A204.1 (cell line): ENCODE data around the gene RAPSN.

Experiments used
- FAIRE-seq: peaks from 2 replicates; lab custom pipeline; 2012; peaks lifted over from hg19 to GRCh38; lab: Jason Lieb, UNC

The RAPSN gene

GRCh38 chr11:47464483-47464882 is 15.5 kb upstream of the RAPSN start:
- FAIRE-seq, result no peak

- no peak for FAIRE-seq
Observed at GRCh38 chr11:47461876-47462275, 12.9 kb upstream of the RAPSN start.

- FAIRE-seq, result no peak
Observed at GRCh38 chr11:47460571-47461235, 11.8 kb upstream of the RAPSN start.

- FAIRE-seq, result peak; percentile 34
Observed at GRCh38 chr11:47454258-47454671, 5.3 kb upstream of the RAPSN start.

GRCh38 chr11:47453365-47453764 is 4.4 kb upstream of the RAPSN start:
- no peak for FAIRE-seq

GRCh38 chr11:47451990-47452389 is 3.1 kb upstream of the RAPSN start:
- FAIRE-seq, result no peak

GRCh38 chr11:47451436-47451835 is 2.5 kb upstream of the RAPSN start:
- FAIRE-seq, result no peak

- FAIRE-seq, result no peak
Observed at GRCh38 chr11:47449541-47449940, 605 bp upstream of the RAPSN start.

GRCh38 chr11:47447906-47448305 is 1.0 kb downstream of the RAPSN start:
- FAIRE-seq, result no peak

- FAIRE-seq, result no peak
Observed at GRCh38 chr11:47446833-47447232, 2.1 kb downstream of the RAPSN start.

- no peak for FAIRE-seq
Observed at GRCh38 chr11:47445840-47446239, 3.1 kb downstream of the RAPSN start.

- FAIRE-seq, result no peak
Observed at GRCh38 chr11:47443817-47444216, 5.1 kb downstream of the RAPSN start.

- FAIRE-seq, result no peak
Observed at GRCh38 chr11:47443028-47443700, 5.8 kb downstream of the RAPSN start.

- FAIRE-seq, result no peak
Observed at GRCh38 chr11:47442514-47442913, 6.4 kb downstream of the RAPSN start.

- no peak for FAIRE-seq
Observed at GRCh38 chr11:47441421-47441820, 7.5 kb downstream of the RAPSN start.

GRCh38 chr11:47440054-47440476 is 8.9 kb downstream of the RAPSN start:
- no peak for FAIRE-seq

- no peak for FAIRE-seq
Observed at GRCh38 chr11:47438721-47439120, 10.2 kb downstream of the RAPSN start.

- FAIRE-seq, result no peak
Observed at GRCh38 chr11:47437746-47438418, 11.1 kb downstream of the RAPSN start.

GRCh38 chr11:47437218-47437745 is 11.7 kb downstream of the RAPSN start:
- FAIRE-seq, result no peak

GRCh38 chr11:47436726-47437125 is 12.2 kb downstream of the RAPSN start:
- no peak for FAIRE-seq

- FAIRE-seq, result no peak
Observed at GRCh38 chr11:47435687-47436086, 13.2 kb downstream of the RAPSN start.

GRCh38 chr11:47434011-47434786 is 14.7 kb downstream of the RAPSN start:
- FAIRE-seq, result no peak
